Measurements from ENCODE around the gene COL27A1. TPM values are rescaled to one million over a fixed set of nuclear protein-coding genes. Genes with fewer than 3 reads are reported as not detected.

The COL27A1 gene
- total and polyA plus RNA-seq, 8 donors, result 9.7 to 109 (median 19.6) TPM

DNA sequence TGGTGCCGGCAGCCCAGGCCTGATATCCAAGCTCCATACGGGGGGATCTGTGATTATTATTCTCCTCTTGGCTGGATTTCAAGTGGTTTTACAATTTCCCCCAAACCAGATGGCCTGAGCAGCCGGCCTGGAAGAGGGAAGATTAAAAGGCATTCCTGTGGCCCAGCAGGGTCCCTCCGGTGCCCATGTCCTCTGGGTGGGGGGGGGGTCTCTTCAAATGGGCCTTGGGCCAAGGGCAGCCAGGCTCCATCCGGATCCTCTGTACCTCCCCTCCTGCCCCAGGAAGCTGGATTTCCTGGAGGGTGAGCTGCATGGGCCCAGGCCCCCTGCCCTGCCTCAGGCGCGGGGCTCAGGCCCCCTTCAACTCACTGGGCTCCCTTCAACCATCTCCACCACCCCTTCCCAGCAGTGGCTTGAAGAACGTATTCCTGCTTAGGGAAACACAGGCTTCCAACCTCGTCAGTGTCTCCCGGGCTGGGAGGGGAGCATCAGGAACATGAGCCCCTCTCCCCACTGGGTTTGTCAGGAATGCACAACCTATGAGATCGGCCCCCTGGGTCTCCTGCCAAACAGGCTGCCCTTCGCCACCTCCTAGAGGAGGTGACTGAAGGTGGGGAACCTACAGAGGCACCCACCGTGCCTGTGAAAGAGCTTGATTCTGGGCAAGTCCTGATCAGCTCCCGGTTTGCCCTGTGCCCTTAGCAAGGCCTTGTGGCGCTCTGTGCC lies 104.6 kb downstream of the COL27A1 start:
- Histone ChIP-seq H3K4me3 (no peak overlapping the region), H3K27me3 (no peaks in the 10 kb centered on the region), H3K36me3 (no peaks in the 10 kb centered on the region), H3K9me3 (no peaks in the 10 kb centered on the region), H3K4me1 (no peaks in the 10 kb centered on the region), H3K27ac (no peak overlapping the region)
- ATAC-seq, result no peak
- TF ChIP-seq, protein P1, sequence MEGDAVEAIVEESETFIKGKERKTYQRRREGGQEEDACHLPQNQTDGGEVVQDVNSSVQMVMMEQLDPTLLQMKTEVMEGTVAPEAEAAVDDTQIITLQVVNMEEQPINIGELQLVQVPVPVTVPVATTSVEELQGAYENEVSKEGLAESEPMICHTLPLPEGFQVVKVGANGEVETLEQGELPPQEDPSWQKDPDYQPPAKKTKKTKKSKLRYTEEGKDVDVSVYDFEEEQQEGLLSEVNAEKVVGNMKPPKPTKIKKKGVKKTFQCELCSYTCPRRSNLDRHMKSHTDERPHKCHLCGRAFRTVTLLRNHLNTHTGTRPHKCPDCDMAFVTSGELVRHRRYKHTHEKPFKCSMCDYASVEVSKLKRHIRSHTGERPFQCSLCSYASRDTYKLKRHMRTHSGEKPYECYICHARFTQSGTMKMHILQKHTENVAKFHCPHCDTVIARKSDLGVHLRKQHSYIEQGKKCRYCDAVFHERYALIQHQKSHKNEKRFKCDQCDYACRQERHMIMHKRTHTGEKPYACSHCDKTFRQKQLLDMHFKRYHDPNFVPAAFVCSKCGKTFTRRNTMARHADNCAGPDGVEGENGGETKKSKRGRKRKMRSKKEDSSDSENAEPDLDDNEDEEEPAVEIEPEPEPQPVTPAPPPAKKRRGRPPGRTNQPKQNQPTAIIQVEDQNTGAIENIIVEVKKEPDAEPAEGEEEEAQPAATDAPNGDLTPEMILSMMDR (IDR thresholded peaks at IDR 0.05), result no peak
- FAIRE-seq, result no peak
- intact Hi-C loops (cut with DNase I), result no loop called here
- peak in 1 of 6 donors; percentile 46 for DNase-seq
- WGBS, 2 donors, result 75 to 76% methylated on average over 14 to 15 of the region's 15 CpGs

- H3K9me3 ChIP-seq, result no peaks in the 10 kb centered on the region
- no peaks in the 10 kb centered on the region for H3K27me3 ChIP-seq
- intact Hi-C loops (cut with DNase I), result no loop called here
- no peak overlapping the region for H3K27ac ChIP-seq
- no peaks in the 10 kb centered on the region for H3K36me3 ChIP-seq
- DNase-seq (no peak), FAIRE-seq (no peak), ATAC-seq (no peak)
- no peak overlapping the region for H3K4me3 ChIP-seq
- H3K4me1 ChIP-seq, result no peaks in the 10 kb centered on the region
- TF ChIP-seq, protein P1 (IDR thresholded peaks at IDR 0.05), result no peak
- WGBS, 2 donors, result 80 to 91% methylated on average over 10 of the region's 10 CpGs
Measured at GRCh38 chr9:114261026-114261425, 105.7 kb downstream of the COL27A1 start.

DNA sequence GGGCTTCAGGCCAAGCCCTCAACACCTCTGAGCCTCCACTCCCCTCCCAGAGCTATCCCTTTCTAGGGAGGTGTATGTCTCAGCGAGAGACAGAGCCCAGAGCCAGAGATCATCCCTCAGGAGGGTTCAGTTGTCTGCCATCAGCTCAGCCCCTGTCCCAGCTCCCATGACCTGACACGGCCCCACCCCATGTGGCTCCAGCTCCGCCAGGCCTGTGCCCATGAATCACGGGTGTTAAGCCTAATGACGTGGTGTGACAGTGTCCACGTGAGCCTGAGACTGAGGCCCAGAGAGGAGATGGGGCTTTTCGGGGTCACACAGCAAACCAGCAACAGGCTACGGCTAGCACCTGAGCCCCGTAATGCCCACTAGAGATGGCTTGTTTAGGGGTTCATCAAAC lies 106.7 kb downstream of the COL27A1 start:
- FAIRE-seq (no peak), ATAC-seq (no peak), DNase-seq (no peak)
- H3K9me3 ChIP-seq, result no peaks in the 10 kb centered on the region
- intact Hi-C loops (cut with DNase I), result no loop called here
- H3K27ac ChIP-seq, result no peak overlapping the region
- WGBS, 2 donors, result 77 to 80% methylated on average over 9 of the region's 9 CpGs
- no peak overlapping the region for H3K4me3 ChIP-seq
- H3K27me3 ChIP-seq, result no peaks in the 10 kb centered on the region
- no peaks in the 10 kb centered on the region for H3K4me1 ChIP-seq
- TF ChIP-seq, protein P1 (IDR thresholded peaks at IDR 0.05), result no peak
- no peaks in the 10 kb centered on the region for H3K36me3 ChIP-seq

DNA sequence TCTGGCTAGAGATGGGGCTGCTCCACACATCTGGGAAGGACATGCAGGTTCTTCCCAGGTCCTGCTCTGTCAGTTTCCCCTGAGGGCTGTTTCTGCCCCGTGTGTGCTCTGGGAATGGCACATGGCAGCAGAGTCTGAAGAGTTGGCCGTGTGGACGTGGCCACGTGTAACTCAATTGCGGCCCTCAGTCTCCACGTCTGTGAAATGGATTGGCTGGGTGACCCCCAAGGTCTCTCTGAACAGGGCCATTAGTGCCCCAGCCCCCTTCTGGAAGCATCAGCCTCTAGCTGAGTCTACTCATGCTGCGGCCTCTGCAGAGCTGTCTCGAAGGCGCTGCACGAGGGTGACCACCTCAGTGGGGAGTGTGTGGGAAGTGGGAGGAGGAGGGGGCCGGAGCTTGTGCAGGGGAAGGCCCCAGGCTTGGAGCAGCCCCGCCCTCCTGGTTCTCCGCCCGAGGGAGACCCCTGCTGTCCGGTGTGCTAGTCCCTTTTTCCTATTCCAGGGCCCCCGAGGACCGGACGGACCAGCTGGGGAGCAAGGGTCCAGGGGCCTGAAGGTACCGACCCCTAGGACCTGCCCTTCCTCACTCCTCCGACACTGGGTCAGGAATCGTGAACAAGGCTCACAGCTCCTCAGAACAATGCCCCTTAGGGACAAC lies 108.6 kb downstream of the COL27A1 start:
- WGBS, 2 donors, result 82 to 85% methylated on average over 20 to 21 of the region's 21 CpGs
- Histone ChIP-seq H3K4me1 (no peaks in the 10 kb centered on the region), H3K27me3 (no peaks in the 10 kb centered on the region), H3K9me3 (no peaks in the 10 kb centered on the region), H3K27ac (no peak overlapping the region), H3K4me3 (no peak overlapping the region), H3K36me3 (no peaks in the 10 kb centered on the region)
- DNase-seq (peak in 1 of 6 donors; percentile 56), FAIRE-seq (no peak), ATAC-seq (peak in 1 of 4 donors; percentile 52)
- TF ChIP-seq, protein P1 (IDR thresholded peaks at IDR 0.05), result no peak
- intact Hi-C loops (cut with DNase I), result no loop called here
